PC-9 (cell line): ENCODE data around the gene CHST12. TPM values are rescaled to one million over a fixed set of nuclear protein-coding genes. Genes with fewer than 3 reads are reported as not detected.

ENCODE experiments used
- BruUV-seq: library from RNA; stranded (reverse); fragments of 400-500 nt; replicated peaks from 2 replicates; lab custom pipeline; 2021; lab: Mats Ljungman, UMichigan
- CTCF ChIA-PET: fragments of 300-600 bp; sonication (Branson Sonifier 250); formaldehyde crosslinking; loops from one replicate; lab custom pipeline; 2022; ENCODE audit warnings: antibody characterized with exemption; lab: Charles Lee
- POLR2A ChIA-PET: fragments of 300-600 bp; sonication (Branson Sonifier 250); formaldehyde crosslinking; loops from one replicate; lab custom pipeline; 2022; ENCODE audit warnings: antibody characterized with exemption; ENCODE audit not compliant: unreplicated experiment; lab: Charles Lee
- DNase-seq, 2 experiments: peaks; one replicate each; pipeline versions ENCODE4 v3.0.0 to v3.0.0-alpha.2; 2015 to 2022; ENCODE audit warnings: mixed read lengths in 1 of 2
- H2AFZ ChIP-seq: fragments of 200-600 bp; sonication (generic); 2 replicates; pipeline ENCODE4 v1.8.1; 2017; ENCODE audit warnings: antibody characterized with exemption
- H3F3A ChIP-seq: fragments of 200-600 bp; sonication (generic); 2 replicates; pipeline ENCODE4 v1.8.1; 2017; ENCODE audit warnings: antibody characterized with exemption, mild to moderate bottlenecking, low read depth; ENCODE audit not compliant: insufficient read depth
- H3K27ac ChIP-seq: fragments of 200-600 bp; sonication (generic); 2 replicates; pipeline ENCODE4 v1.6.1; 2016; ENCODE audit warnings: mixed run types
- H3K27me3 ChIP-seq: fragments of 200-600 bp; sonication (generic); 2 replicates; pipeline ENCODE4 v1.6.1; 2016; ENCODE audit warnings: low read depth, mixed run types; ENCODE audit not compliant: insufficient read depth
- H3K36me3 ChIP-seq: fragments of 200-600 bp; sonication (generic); 2 replicates; pipeline ENCODE4 v1.6.1; 2016; ENCODE audit warnings: low read depth, mixed run types
- H3K4me1 ChIP-seq: fragments of 200-600 bp; sonication (generic); replicated peaks from 2 replicates; pipeline ENCODE4 v1.6.1; 2016; ENCODE audit warnings: mixed run types; ENCODE audit not compliant: insufficient read depth
- H3K4me2 ChIP-seq: fragments of 200-600 bp; sonication (generic); 2 replicates; pipeline ENCODE4 v1.6.1; 2017; ENCODE audit warnings: mixed run types
- H3K4me3 ChIP-seq: fragments of 200-600 bp; sonication (generic); 2 replicates; pipeline ENCODE4 v1.6.1; 2016; ENCODE audit warnings: mixed run types
- H3K79me2 ChIP-seq: fragments of 200-600 bp; sonication (generic); 2 replicates; pipeline ENCODE4 v1.6.1; 2017; ENCODE audit warnings: low read depth, mixed run types
- H3K9me2 ChIP-seq: fragments of 200-600 bp; sonication (generic); 2 replicates; pipeline ENCODE4 v1.8.1; 2017; ENCODE audit warnings: mild to moderate bottlenecking; ENCODE audit not compliant: insufficient read depth
- H3K9me3 ChIP-seq: fragments of 200-600 bp; sonication (generic); 2 replicates; pipeline ENCODE4 v1.8.1; 2016; ENCODE audit warnings: low read depth; ENCODE audit not compliant: insufficient read depth
- H4K20me1 ChIP-seq: fragments of 200-600 bp; sonication (generic); 2 replicates; pipeline ENCODE4 v1.8.1; 2017; ENCODE audit not compliant: insufficient read depth
- EZH2 ChIP-seq: fragments of 200-600 bp; sonication (generic); IDR thresholded peaks from 2 replicates; pipeline ENCODE4 v1.8.0; 2017; ENCODE audit warnings: antibody characterized with exemption, low read depth
- intact Hi-C: fragments of 100-400 bp; cut with micrococcal nuclease; formaldehyde crosslinking; loops from one replicate; pipeline ENCODE4 v1.10.0; 2022; ENCODE audit not compliant: unreplicated experiment
- total RNA-seq: library from RNA; stranded (reverse); gene quantifications from 2 replicates; pipeline ENCODE4 v1.2.3, GENCODE V29; 2021
- TF ChIP-seq, protein P1 (sequence below): fragments of 200-600 bp; sonication (generic); conservative IDR thresholded peaks from 2 replicates; pipeline ENCODE4 v1.6.1; 2017; ENCODE audit warnings: mixed run types, antibody characterized with exemption, mild to moderate bottlenecking, moderate library complexity

CHST12 gene
- total RNA-seq, 1 experiment from 2014 or later, result 25.9 TPM

DNA sequence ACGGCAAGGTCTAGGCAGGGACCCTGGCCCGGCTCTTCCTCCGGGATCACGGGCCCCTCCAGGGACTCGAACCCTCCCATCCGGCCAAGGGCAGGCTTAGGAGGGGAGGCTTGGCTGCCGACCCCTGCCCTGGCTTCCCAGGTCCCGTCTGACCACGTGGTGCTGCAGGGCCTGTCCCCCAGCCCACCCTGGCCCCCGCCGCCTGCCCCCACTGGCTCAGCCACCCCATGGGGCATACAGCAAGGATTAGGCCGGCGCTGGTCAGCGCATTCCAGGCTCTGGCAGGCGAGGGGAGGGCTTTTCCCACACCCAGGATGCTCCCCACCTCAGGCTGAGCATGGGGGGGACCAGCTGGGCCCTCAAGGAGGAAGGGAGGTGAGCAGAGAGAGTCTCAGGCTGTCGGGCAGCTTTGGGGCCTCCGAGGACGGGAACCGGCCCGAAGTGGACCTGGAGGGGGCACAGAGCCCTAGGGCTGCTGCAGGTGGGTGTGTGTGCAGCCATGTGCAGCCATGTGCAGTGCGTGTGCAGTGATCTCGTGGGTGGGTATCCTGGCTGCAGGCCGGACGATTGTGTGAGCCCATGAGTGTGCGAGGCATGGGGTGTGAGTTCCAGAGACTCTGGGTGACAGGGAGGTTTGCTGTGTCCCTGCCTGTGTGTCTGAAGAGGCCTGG is 73.5 kb downstream of the CHST12 start:
- intact Hi-C loops, result loop anchor here (1.0 to 5.0 kb wide), 4 partner anchors 45 to 232 kb away; partner anchors contain the start of genes BRAT1 and IQCE
- DNase-seq, result no peak
- H3K9me3 ChIP-seq, result no peaks in the 10 kb centered on the region
- POLR2A ChIA-PET, result no interaction called here
- H3K9me2 ChIP-seq, result no peaks in the 10 kb centered on the region
- peaks cover 13% of the 10 kb centered on the region; the same call in 1 of the 2 replicates for H3F3A ChIP-seq
- H3K27ac ChIP-seq, result no peak overlapping the region
- peaks cover 8% of the 10 kb centered on the region; the same call in 1 of the 2 replicates for H3K4me1 ChIP-seq
- peaks cover 3% of the 10 kb centered on the region; the same call in 1 of the 2 replicates for H3K27me3 ChIP-seq
- TF ChIP-seq, protein P1, sequence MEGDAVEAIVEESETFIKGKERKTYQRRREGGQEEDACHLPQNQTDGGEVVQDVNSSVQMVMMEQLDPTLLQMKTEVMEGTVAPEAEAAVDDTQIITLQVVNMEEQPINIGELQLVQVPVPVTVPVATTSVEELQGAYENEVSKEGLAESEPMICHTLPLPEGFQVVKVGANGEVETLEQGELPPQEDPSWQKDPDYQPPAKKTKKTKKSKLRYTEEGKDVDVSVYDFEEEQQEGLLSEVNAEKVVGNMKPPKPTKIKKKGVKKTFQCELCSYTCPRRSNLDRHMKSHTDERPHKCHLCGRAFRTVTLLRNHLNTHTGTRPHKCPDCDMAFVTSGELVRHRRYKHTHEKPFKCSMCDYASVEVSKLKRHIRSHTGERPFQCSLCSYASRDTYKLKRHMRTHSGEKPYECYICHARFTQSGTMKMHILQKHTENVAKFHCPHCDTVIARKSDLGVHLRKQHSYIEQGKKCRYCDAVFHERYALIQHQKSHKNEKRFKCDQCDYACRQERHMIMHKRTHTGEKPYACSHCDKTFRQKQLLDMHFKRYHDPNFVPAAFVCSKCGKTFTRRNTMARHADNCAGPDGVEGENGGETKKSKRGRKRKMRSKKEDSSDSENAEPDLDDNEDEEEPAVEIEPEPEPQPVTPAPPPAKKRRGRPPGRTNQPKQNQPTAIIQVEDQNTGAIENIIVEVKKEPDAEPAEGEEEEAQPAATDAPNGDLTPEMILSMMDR, result no peak
- TF ChIP-seq EZH2, result no peak
- CTCF ChIA-PET, result no interaction called here
- H3K79me2 ChIP-seq, result no peaks in the 10 kb centered on the region
- no peaks in the 10 kb centered on the region for H4K20me1 ChIP-seq
- H3K4me2 ChIP-seq, result no peak overlapping the region
- no peak overlapping the region for H2AFZ ChIP-seq
- H3K36me3 ChIP-seq, result no peaks in the 10 kb centered on the region
- BruUV-seq, result no TSS peak
- H3K4me3 ChIP-seq, result no peak overlapping the region

DNA sequence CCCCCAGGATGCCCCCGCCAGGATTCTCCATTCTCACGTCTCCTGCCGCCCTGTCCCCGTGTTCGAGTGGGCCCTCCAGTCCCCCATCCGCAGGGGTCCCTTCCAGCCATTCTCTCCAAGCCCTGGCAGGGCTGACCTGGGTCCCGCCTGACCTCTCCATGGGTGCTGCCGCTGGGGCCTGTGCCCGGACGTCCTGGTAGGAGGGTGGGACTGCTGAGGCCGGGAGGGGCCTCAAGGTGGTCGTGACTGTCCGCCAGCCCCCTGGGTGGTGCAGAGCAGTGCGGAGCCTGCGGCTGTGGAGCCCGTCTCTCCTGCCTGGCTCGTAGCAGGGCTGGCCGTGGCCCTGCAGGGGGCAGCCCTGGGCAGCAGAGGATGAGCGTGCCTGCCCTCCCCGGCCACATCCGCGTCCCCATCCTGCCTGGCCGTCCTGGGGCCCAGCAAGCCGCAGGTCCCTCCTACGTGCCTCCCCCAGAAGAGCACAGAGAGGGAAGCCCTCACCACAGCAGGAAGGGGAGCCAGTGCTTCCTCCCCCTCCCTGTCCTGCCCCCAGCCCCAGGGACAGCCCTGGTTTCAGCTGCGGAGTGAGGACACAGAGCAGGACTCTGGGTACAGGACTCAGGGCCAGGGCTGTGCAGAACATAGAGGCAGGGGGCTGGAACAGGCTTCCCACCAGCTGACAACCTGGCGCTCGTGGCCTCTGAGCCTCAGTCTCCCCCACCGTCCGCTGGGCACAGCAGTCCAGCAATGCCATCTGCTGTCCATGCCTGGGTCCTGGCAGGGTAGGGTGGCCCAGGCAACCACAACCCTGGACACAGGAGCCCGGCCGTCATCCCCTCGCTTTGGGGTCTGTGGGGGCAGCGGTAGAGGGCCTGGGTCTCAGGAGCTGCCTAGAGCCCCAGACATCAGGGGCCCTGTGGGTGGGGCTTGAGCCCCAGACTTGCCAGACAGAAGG is 74.3 kb downstream of the CHST12 start:
- POLR2A ChIA-PET, result no interaction called here
- intact Hi-C loops, result loop anchor here (1.0 to 5.0 kb wide), 4 partner anchors 45 to 232 kb away; partner anchors contain the start of genes BRAT1 and IQCE
- DNase-seq, result peak in 1 of 2 experiments; percentile 76

More for the DNA sequence above, 74.3 kb downstream of the CHST12 start:
- Histone ChIP-seq H4K20me1 (no peaks in the 10 kb centered on the region), H3K27ac (no peak overlapping the region), H3K4me2 (peak overlapping the region; percentile 52), H3K79me2 (no peaks in the 10 kb centered on the region), H2AFZ (no peak overlapping the region), H3K27me3 (peaks cover 3% of the 10 kb centered on the region; the same call in 1 of the 2 replicates), H3K4me1 (peaks cover 8% of the 10 kb centered on the region; the same call in 1 of the 2 replicates), H3K4me3 (no peak overlapping the region), H3F3A (peaks cover 12% of the 10 kb centered on the region; the same call in 1 of the 2 replicates), H3K9me2 (no peaks in the 10 kb centered on the region), H3K9me3 (no peaks in the 10 kb centered on the region; the same call in 1 of the 2 replicates), H3K36me3 (no peaks in the 10 kb centered on the region)
- TF ChIP-seq EZH2, result no peak
- TF ChIP-seq, protein P1, result peak; percentile 87
- CTCF ChIA-PET, result interaction anchor here (0.6 kb wide), 1 partner anchor 774 kb away, joined by 9 read pairs; no protein-coding TSS in a partner anchor
- no TSS peak for BruUV-seq
